Breast epithelium (tissue), 4 donors: ENCODE results near the gene HGFAC. TPM values are rescaled to one million over a fixed set of nuclear protein-coding genes. Genes with fewer than 3 reads are reported as not detected.

ENCODE experiments used
- DNase-seq, 2 donors: peaks; one replicate each; pipeline ENCODE4 v3.0.0-alpha.2; 2019; ENCODE audit warnings: low spot score in 2 of 2
- H3K27ac ChIP-seq, 2 donors: fragments of 200-600 bp; sonication (generic) in 1 of 2; one replicate each; pipeline ENCODE4 v1.5.1; 2016 to 2019; ENCODE audit warnings: mild to moderate bottlenecking in 1 of 2
- H3K27me3 ChIP-seq, 2 donors: fragments of 200-600 bp; sonication (generic) in 1 of 2; one replicate each; pipeline versions ENCODE4 v1.5.1 to v1.6.0; 2017 to 2019; ENCODE audit warnings: control low read depth in 1 of 2, mild to moderate bottlenecking in 1 of 2
- H3K36me3 ChIP-seq: fragments of 200-600 bp; one replicate; pipeline ENCODE4 v1.5.1; 2019
- H3K4me1 ChIP-seq, 2 donors: fragments of 200-600 bp; sonication (generic); one replicate each; pipeline ENCODE4 v1.5.1; 2016 to 2019; ENCODE audit warnings: control low read depth in 1 of 2
- H3K4me3 ChIP-seq, 3 donors: fragments of 200-600 bp; sonication (generic); 1 replicate in 2 of 3; 2 replicates in 1 of 3; pipeline ENCODE4 v1.5.1; 2016 to 2019; ENCODE audit warnings: mild to moderate bottlenecking in 3 of 3, moderate library complexity in 2 of 3
- H3K9me3 ChIP-seq, 2 donors: fragments of 200-600 bp; sonication (generic) in 1 of 2; one replicate each; pipeline ENCODE4 v1.5.1; 2016 to 2019; ENCODE audit warnings: control low read depth in 1 of 2
- CTCF ChIP-seq, 3 donors: fragments of 450-650 bp; IDR thresholded peaks; one replicate each; pipeline ENCODE4 v1.5.1; 2016 to 2017; ENCODE audit warnings: antibody characterized with exemption in 3 of 3, mild to moderate bottlenecking in 3 of 3, moderate library complexity in 3 of 3
- POLR2A ChIP-seq: fragments of 450-650 bp; IDR thresholded peaks from one replicate; pipeline ENCODE4 v1.6.1; 2016; ENCODE audit warnings: antibody characterized with exemption, mild to moderate bottlenecking, moderate library complexity
- POLR2AphosphoS5 ChIP-seq, 3 donors: sonication (generic); formaldehyde crosslinking; IDR thresholded peaks; one replicate each; pipeline ENCODE4 v1.6.1; 2017; ENCODE audit warnings: antibody characterized with exemption in 3 of 3
- intact Hi-C: fragments of 100-400 bp; cut with DNase I; formaldehyde crosslinking; loops from one replicate; pipeline ENCODE4 v1.15.1; 2023; ENCODE audit warnings: low total_unique reads
- total RNA-seq, 3 donors: library from RNA; depleted of rRNA; stranded (reverse); fragments of >200 nt; gene quantifications; one replicate each; pipeline ENCODE4 v1.1.0, GENCODE V29; 2016

The HGFAC gene
- total RNA-seq, 3 donors from 2014 or later, result 0.59 to 1.3 TPM; not detected in 1

- no peak for DNase-seq
- Histone ChIP-seq H3K27ac (peak overlapping the region; percentile 45 to 58), H3K4me3 (no peak overlapping the region), H3K27me3 (no peaks in the 10 kb centered on the region), H3K4me1 (no peaks in the 10 kb centered on the region), H3K36me3 (no peaks in the 10 kb centered on the region), H3K9me3 (no peaks in the 10 kb centered on the region)
- TF ChIP-seq POLR2A (no peak), POLR2AphosphoS5 (IDR thresholded peaks at IDR 0.05) (no peak)
- intact Hi-C loops, result no loop called here
Observed at GRCh38 chr4:3436048-3436797, 5.5 kb upstream of the HGFAC start.

- H3K27ac ChIP-seq, result peak overlapping the region; percentile 45 to 58
- intact Hi-C loops, result no loop called here
- H3K4me3 ChIP-seq, result no peak overlapping the region
- peak; percentile 73 to 82 for DNase-seq
- H3K9me3 ChIP-seq, result no peaks in the 10 kb centered on the region
- TF ChIP-seq POLR2A (no peak), POLR2AphosphoS5 (IDR thresholded peaks at IDR 0.05) (peak in 1 of 3 donors; percentile 17)
- H3K27me3 ChIP-seq, result no peaks in the 10 kb centered on the region
- H3K36me3 ChIP-seq, result no peaks in the 10 kb centered on the region
- H3K4me1 ChIP-seq, result no peaks in the 10 kb centered on the region
Observed at GRCh38 chr4:3436798-3437581, 4.8 kb upstream of the HGFAC start.

GRCh38 chr4:3437582-3437936 is 4.2 kb upstream of the HGFAC start:
- no peaks in the 10 kb centered on the region for H3K27me3 ChIP-seq
- DNase-seq, result no peak
- no peak for TF ChIP-seq CTCF (IDR thresholded peaks at IDR 0.05)
- TF ChIP-seq POLR2AphosphoS5 (IDR thresholded peaks at IDR 0.05), result no peak
- no peak for TF ChIP-seq POLR2A
- H3K4me1 ChIP-seq, result no peaks in the 10 kb centered on the region
- no peaks in the 10 kb centered on the region for H3K36me3 ChIP-seq
- peak overlapping the region in 1 of 2 donors; percentile 38 for H3K27ac ChIP-seq
- H3K9me3 ChIP-seq, result no peaks in the 10 kb centered on the region
- intact Hi-C loops, result no loop called here
- no peak overlapping the region for H3K4me3 ChIP-seq

- no peak for DNase-seq
- intact Hi-C loops, result no loop called here
- no peaks in the 10 kb centered on the region for H3K9me3 ChIP-seq
- H3K36me3 ChIP-seq, result no peaks in the 10 kb centered on the region
- no peaks in the 10 kb centered on the region for H3K4me1 ChIP-seq
- H3K27ac ChIP-seq, result no peak overlapping the region
- no peaks in the 10 kb centered on the region for H3K27me3 ChIP-seq
- H3K4me3 ChIP-seq, result no peak overlapping the region
- no peak for TF ChIP-seq CTCF (IDR thresholded peaks at IDR 0.05)
Observed at GRCh38 chr4:3437998-3438846, 3.5 kb upstream of the HGFAC start.

- Histone ChIP-seq H3K9me3 (no peaks in the 10 kb centered on the region), H3K27me3 (no peaks in the 10 kb centered on the region), H3K4me1 (peaks cover 0 to 2% of the 10 kb centered on the region in 2 donors), H3K36me3 (no peaks in the 10 kb centered on the region), H3K27ac (no peak overlapping the region), H3K4me3 (no peak overlapping the region)
- no peak for DNase-seq
- intact Hi-C loops, result no loop called here
- TF ChIP-seq CTCF (IDR thresholded peaks at IDR 0.05), result no peak
- TF ChIP-seq POLR2A, result no peak
- TF ChIP-seq POLR2AphosphoS5 (IDR thresholded peaks at IDR 0.05), result no peak
Observed at GRCh38 chr4:3438847-3439180, 3.0 kb upstream of the HGFAC start.
